GM12865 (cell line): ENCODE measurements around the gene CCDC197.

Source experiments
- DNase-seq: peaks from one replicate; pipeline ENCODE4 v3.0.0; 2010; ENCODE audit warnings: low read depth
- H3K4me3 ChIP-seq: 2 replicates; pipeline ENCODE4 v1.5.1; 2011; ENCODE audit warnings: mild to moderate bottlenecking, low read depth, low read length, control low read depth
- TF ChIP-seq, protein P1 (sequence below): IDR thresholded peaks from 2 replicates; pipeline ENCODE4 v1.5.1; 2011; ENCODE audit warnings: low read length, control low read depth, low read depth, inconsistent platforms; ENCODE audit not compliant: insufficient read depth; ENCODE audit errors: missing control alignments

CCDC197 gene

DNA sequence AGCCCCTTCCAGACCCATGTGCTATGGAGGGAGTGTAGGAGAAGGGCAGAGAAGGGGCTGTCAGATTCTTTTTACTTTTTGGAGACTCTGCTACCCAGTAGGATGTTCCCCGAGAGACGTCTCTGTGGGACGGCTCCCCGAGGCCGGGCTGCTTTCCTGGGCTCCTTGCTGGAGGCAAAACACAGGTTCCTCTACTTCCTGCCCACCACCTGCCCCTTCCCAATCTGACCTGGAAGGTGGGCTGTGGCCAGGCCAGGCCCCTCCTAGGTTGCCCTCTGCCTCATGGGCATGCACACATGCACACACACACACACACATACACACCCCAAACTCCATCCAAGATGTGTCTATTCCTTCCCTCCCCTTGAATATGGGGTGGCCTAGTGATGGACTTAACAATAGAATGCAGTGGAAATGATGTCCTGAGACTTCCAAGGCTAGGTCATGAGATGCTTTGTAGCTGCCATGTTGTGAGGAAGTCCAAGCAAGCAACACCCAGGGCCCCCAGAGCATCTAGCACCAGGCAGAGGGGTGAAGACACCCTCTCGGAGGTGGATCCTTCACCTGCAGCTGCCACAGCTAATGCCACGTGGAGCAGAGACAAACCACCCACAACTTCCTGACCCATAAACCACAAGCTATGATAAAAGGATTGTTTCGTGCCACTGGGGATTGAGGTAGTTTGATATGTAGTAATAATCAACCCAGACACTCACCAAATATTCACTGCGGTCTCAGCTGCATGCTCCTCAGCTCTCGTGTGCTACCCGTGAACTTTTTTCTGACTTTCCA is 19.1 kb upstream of the CCDC197 start:
- H3K4me3 ChIP-seq: no peak overlapping the region
- TF ChIP-seq, protein P1, sequence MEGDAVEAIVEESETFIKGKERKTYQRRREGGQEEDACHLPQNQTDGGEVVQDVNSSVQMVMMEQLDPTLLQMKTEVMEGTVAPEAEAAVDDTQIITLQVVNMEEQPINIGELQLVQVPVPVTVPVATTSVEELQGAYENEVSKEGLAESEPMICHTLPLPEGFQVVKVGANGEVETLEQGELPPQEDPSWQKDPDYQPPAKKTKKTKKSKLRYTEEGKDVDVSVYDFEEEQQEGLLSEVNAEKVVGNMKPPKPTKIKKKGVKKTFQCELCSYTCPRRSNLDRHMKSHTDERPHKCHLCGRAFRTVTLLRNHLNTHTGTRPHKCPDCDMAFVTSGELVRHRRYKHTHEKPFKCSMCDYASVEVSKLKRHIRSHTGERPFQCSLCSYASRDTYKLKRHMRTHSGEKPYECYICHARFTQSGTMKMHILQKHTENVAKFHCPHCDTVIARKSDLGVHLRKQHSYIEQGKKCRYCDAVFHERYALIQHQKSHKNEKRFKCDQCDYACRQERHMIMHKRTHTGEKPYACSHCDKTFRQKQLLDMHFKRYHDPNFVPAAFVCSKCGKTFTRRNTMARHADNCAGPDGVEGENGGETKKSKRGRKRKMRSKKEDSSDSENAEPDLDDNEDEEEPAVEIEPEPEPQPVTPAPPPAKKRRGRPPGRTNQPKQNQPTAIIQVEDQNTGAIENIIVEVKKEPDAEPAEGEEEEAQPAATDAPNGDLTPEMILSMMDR: no peak
- peak; percentile 73 for DNase-seq

DNA sequence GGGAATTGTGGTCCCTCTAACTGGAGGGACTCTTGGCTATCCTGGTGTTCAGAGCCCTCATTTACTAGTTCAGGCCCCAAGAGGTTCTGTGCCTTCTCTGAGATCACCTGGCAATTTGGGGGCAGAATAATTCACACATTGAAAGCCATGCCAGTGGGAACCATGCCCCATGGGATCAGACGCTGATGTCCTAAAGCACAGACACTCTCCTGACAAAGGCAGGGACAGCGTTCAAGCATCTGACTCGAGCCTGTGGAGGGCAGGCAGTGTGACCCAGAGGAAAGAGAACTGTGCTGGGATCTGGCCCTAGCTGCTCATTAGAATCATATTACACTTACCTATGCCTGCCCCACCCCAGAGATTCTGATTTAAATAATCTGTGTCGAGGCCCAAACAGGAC is 18.4 kb upstream of the CCDC197 start:
- TF ChIP-seq, protein P1: no peak
- no peak for DNase-seq
- H3K4me3 ChIP-seq: no peak overlapping the region

DNA sequence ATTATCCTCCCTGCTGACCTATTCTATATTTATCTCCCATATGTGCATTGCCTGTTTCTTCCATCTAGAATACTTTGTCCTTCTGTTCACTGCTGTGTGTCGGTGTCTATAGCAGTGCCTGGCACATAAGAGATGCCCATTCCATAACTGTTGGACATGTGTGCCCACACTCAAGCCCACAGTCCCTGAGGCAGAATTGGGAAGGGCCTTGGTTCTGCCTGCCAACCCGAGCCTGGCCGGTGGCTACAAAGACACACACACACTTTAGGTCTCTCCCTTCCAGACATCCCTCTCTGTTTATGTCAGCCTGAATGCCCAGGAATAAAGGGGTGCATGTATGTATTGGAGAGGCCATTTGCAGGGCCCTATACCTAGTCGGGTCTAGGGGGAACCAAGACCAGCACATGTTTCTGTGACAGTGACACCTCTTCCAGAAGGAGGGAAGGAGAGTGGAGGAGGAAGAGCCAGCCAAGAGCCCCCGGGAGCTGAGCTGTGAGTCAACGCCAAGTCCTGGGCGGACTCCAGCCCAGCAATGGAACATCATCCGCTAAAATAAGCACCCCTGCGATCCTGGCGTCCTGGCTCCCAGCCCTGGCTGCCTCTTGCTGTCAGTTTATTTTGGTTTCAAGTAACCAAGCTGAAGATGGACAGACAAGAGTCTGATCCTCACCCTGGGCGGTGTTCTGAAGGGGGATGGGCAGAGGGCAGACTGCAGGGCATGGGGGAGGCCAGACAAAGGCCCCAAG is 16.5 kb upstream of the CCDC197 start:
- TF ChIP-seq, protein P1: no peak
- no peak overlapping the region for H3K4me3 ChIP-seq
- no peak for DNase-seq

DNA sequence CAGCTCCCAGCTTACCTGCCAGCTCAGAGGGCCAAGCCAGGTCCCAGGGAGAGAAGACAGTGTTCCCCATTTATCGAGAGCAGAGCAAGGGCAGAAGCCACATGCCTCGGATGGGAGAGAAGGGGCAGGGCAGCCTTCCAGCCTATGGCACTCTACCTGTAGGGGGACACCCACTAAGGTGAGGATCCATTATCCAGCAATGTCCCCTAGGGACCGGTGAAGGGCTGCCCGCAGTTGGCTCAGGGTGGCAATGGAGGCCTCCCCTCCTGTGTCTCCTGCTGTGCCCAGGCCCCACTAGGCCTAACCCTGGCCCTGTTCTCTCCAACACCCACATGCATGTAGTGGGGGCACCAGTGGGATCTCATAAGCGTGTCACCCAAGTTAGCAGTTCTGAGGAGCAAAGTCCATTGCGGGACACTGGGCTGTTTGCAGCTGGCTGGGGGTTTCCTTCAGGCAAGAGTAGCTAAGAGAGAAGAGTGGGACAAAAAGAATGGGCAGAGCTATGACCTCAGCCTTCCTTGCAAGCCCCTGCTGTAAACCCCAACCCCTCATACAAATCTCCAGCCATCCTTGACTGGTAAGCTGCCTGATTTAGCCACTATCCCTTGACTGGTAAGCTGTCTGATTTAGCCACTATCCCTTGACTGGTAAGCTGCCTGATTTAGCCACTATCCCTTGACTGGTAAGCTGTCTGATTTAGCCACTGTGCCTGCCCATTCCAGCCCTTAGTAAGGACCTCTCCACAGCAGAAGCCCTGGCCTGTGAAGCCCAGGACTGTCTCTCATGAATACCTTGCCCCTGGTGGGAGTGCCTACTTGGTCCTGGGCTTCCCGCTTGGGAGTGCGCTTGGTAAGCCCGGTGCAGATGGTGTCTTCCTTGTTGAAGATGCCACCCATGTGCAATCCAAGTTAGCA is 15.5 kb upstream of the CCDC197 start:
- no peak for DNase-seq
- H3K4me3 ChIP-seq: no peak overlapping the region
- TF ChIP-seq, protein P1: no peak

DNA sequence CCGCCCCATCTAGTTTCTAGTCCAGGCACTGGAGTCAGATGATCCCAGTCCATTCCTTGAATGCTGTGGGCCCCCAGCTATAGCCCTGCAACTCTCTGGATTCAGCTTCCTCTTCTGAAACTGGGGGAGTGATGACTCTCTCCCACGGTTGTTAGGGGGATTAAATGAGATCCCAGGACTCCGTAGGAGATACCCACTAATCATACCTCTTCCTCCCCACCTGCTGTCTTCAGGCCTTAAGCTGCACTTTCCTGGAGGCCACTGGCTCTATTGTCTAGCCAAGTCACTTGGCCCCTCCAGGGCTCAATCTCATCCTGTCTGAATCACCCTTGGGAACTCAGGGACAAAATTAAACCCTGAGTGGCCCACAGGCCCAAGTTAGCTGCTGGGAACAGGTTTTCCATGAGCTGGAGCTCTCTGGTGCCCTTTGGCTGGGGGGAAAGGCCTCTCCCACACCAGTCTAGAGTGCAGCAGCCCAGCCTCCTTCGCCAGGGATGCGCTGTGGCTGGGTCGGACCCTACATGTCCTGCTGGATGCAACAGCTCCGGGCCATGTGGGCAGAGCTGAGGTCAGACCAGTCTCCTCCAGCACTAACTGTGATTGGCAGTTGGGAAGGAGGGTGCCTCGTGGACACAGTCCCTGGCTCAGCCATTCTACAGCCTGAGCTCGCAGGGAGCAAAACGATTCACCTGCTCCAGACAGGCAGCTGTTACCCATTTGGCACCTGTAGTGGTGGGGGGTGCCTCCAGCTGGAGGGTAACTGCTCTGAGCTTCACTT is 14.7 kb upstream of the CCDC197 start:
- TF ChIP-seq, protein P1: no peak
- DNase-seq: no peak

DNA sequence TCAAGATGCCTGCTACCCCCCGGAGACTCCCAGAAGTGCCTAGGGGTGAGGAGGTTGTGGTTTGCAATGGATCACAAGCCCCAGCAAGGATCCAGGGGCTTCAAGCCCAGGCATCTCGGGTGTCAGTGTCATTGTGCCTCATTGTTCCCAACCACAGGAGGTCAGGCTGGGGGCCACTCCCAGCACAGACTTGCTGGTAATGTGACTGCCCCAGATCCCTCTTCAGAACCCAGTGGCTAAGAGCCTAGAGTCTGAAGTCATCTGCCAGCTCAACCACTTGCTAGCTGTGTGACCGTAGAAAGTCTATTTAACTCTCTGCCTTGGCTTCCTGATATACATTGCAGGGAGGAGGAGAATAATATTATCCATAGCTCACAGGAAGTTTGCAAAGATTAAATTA is 13.0 kb upstream of the CCDC197 start:
- no peak overlapping the region for H3K4me3 ChIP-seq
- TF ChIP-seq, protein P1: no peak
- no peak for DNase-seq

More for the DNA sequence above, 14.7 kb upstream of the CCDC197 start:
- no peak overlapping the region for H3K4me3 ChIP-seq
